Fibroblast of the aortic adventitia (primary cell): Measurements from ENCODE around the gene INHBA. TPM values are rescaled to one million over a fixed set of nuclear protein-coding genes. Genes with fewer than 3 reads are reported as not detected.
A peak's percentile ranks its signal among the peaks of the same experiment; 100 is the strongest.

Experiments used
- DNase-seq: peaks from one replicate; pipeline ENCODE4 v3.0.0-alpha.2; 2010; ENCODE audit warnings: low read depth
- H3K4me3 ChIP-seq: 2 replicates; pipeline ENCODE4 v1.5.1; 2011; ENCODE audit warnings: low read depth, mild to moderate bottlenecking, control low read depth, low read length, moderate library complexity
- CTCF ChIP-seq: IDR thresholded peaks from 2 replicates; pipeline ENCODE4 v1.5.1; 2011; ENCODE audit warnings: mild to moderate bottlenecking, low read length, control low read depth, inconsistent platforms; ENCODE audit not compliant: insufficient read depth
- total RNA-seq: library from RNA; depleted of rRNA; stranded (reverse); fragments of >200 nt; gene quantifications from 2 replicates; pipeline ENCODE4 v1.2.3, GENCODE V29; 2012; ENCODE audit warnings: low replicate concordance

Gene INHBA
- total RNA-seq, 1 donor, result 20.0 TPM

- DNase-seq, result peak; percentile 64
- no peak for TF ChIP-seq CTCF
- H3K4me3 ChIP-seq, result peak overlapping the region; percentile 86
Observed at GRCh38 chr7:41698726-41699125, 4.2 kb downstream of the INHBA start.

DNA sequence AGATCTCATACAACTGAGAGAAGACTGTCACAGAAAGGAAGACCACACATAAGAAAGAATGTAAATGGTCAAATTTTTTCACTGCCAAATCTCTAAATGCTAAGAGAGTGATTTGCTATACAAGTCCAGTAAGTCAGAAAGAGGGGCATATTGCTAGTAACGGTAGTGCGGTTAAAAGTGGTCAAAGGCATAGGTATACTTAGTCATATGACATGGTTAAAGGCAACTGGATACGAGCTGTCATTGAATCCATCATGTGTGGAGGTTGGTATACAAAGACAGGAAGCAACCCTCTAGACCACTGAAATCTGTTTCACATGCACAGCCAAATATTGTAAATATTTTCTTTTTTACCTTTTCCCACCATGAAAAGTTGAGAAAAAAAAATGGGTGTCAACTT is 4.8 kb downstream of the INHBA start:
- TF ChIP-seq CTCF, result no peak
- peak; percentile 46 for DNase-seq
- peak overlapping the region; percentile 86 for H3K4me3 ChIP-seq

DNA sequence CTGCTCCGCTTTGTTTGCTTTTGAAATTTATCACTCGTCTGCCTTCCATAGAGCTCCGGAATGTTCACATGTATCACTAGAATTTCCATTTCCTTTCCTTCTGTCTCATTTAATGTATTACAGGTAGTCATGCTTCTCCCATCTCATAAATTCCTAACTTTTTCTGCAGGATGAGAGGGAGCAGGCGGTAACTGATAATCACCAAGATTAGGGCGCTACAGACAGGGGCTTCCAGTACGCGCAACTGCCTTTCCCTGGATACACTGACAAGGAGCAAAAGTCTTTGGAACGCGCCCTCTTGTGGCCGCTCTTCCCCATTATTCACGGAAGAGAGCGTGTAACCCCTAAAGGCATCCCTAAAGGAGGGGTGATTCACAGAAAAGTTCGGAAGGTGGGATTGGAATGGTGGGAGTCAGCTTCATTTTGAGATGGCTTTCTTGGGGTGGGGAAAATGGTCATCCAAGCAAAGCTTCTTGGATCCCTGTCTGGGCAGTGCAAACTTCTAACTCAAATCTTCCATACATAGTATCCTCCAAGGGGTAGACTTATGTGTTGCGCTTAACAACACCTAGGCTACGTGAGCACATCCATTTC is 6.5 kb downstream of the INHBA start:
- H3K4me3 ChIP-seq, result peak overlapping the region; percentile 86
- TF ChIP-seq CTCF, result peak; percentile 76
- peak; percentile 94 for DNase-seq

GRCh38 chr7:41695661-41696322 is 7.1 kb downstream of the INHBA start:
- peak overlapping the region; percentile 86 for H3K4me3 ChIP-seq
- TF ChIP-seq CTCF, result no peak
- peak; percentile 93 for DNase-seq

- no peak for DNase-seq
- peak overlapping the region; percentile 23 for H3K4me3 ChIP-seq
- no peak for TF ChIP-seq CTCF
Observed at GRCh38 chr7:41694495-41694894, 8.4 kb downstream of the INHBA start.

DNA sequence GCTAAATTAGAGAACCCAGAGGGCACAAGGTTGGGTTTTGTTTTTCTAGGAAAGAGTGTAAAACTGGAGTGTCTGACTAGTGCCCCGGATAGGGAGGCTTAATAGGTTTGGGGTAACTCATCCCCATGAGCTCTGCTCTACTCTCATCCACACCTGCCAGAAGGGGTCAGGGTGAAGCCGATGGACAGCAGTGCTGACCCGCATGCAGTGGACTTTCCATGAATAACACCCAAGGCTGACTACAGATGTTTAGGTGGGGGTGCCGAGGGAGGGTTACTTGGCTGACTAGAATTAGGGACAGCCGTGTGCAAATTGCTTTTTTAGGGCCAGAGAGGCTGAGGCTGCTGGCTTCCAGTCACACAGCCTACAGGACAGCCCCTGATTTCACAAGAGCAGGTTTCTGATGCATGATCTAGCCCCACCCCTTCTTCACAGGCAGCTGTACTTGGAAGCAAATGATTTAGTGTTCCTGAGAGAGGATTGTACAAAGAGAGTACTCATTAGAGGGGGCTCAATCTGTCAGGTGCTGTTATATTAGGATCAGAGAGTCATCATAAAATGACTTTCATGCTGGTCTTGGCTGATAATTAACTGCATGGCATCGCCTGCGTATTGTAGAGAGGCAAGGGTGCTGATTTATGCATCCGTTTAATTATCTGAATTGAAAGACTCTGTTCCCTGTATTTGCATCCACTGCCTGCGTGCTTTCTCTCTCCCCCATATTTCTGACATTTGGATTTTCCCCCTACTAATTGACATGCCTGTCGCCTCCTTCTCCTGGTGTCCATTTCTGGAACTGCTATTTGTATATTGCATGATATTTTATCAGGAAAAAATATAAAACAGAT is 9.5 kb downstream of the INHBA start:
- no peak overlapping the region for H3K4me3 ChIP-seq
- peak; percentile 69 for DNase-seq
- TF ChIP-seq CTCF, result peak; percentile 59
